Caki2 (cell line): ENCODE measurements around the gene RAB3IP. TPM values are rescaled to one million over a fixed set of nuclear protein-coding genes. Genes with fewer than 3 reads are reported as not detected.
A peak's percentile ranks its signal among the peaks of the same experiment; 100 is the strongest.
"Not testable (repeated sequence)": the region's sequence is repeated elsewhere in the genome, so short reads cannot be mapped to it uniquely, and the experiment has no call there.

ENCODE experiments used
- DNase-seq: peaks from one replicate; pipeline ENCODE4 v3.0.0-alpha.2; 2015; ENCODE audit warnings: low read depth
- in situ Hi-C: cut with HindIII; loops from 2 replicates; pipeline ENCODE4 v1.10.0; 2016; ENCODE audit warnings: low sequenced_read_pairs, low pct_unique_long_range_greater_than_20kb, mixed read lengths
- total RNA-seq: library from RNA; depleted of rRNA; stranded (reverse); fragments of >200 nt; shearing (Covaris generic); gene quantifications from 2 replicates; pipeline ENCODE4 v1.2.3, GENCODE V29; 2014; ENCODE audit warnings: low replicate concordance

Gene RAB3IP
- total RNA-seq, 1 experiment from 2014 or later, result 49.4 TPM

GRCh38 chr12:69739287-69740191, 879 bp downstream of the RAB3IP start:
- peak; percentile 66 for DNase-seq
- in situ Hi-C loops, result no loop called here

- in situ Hi-C loops, result no loop called here
- no peak for DNase-seq
These were observed 5.4 kb downstream of the RAB3IP start for GRCh38 chr12:69744109-69744508.

GRCh38 chr12:69751476-69751875, 12.8 kb downstream of the RAB3IP start:
- in situ Hi-C loops, result no loop called here
- DNase-seq, result no peak

- no peak for DNase-seq
- in situ Hi-C loops, result no loop called here
These were observed 16.6 kb downstream of the RAB3IP start for GRCh38 chr12:69755302-69755701.

GRCh38 chr12:69756088-69756755, 17.6 kb downstream of the RAB3IP start:
- no peak for DNase-seq
- in situ Hi-C loops, result no loop called here

GRCh38 chr12:69758105-69758504, 19.4 kb downstream of the RAB3IP start:
- in situ Hi-C loops, result no loop called here
- no peak for DNase-seq

GRCh38 chr12:69759581-69759980, 20.9 kb downstream of the RAB3IP start:
- DNase-seq, in situ Hi-C loops: not testable (repeated sequence)

- in situ Hi-C loops, result no loop called here
- DNase-seq, result no peak
These were observed 26.9 kb downstream of the RAB3IP start for GRCh38 chr12:69765515-69765914.

GRCh38 chr12:69766260-69766659, 27.6 kb downstream of the RAB3IP start:
- in situ Hi-C loops, result no loop called here
- no peak for DNase-seq

- no peak for DNase-seq
- in situ Hi-C loops, result no loop called here
These were observed 41.3 kb downstream of the RAB3IP start for GRCh38 chr12:69779928-69780327.

- in situ Hi-C loops, result no loop called here
- DNase-seq, result no peak
These were observed 44.7 kb downstream of the RAB3IP start for GRCh38 chr12:69783365-69783764.

GRCh38 chr12:69789351-69789750, 50.7 kb downstream of the RAB3IP start:
- in situ Hi-C loops, result no loop called here
- DNase-seq, result no peak

- in situ Hi-C loops, result no loop called here
- no peak for DNase-seq
These were observed 53.9 kb downstream of the RAB3IP start for GRCh38 chr12:69792533-69792932.

- in situ Hi-C loops, DNase-seq: not testable (repeated sequence)
These were observed 68.6 kb downstream of the RAB3IP start for GRCh38 chr12:69807101-69807897.

- in situ Hi-C loops, result no loop called here
- no peak for DNase-seq
These were observed 72.3 kb downstream of the RAB3IP start for GRCh38 chr12:69810870-69811498.

- in situ Hi-C loops, result no loop called here
- DNase-seq, result no peak
These were observed 77.4 kb downstream of the RAB3IP start for GRCh38 chr12:69816082-69816481.

GRCh38 chr12:69821032-69821455, 82.4 kb downstream of the RAB3IP start:
- in situ Hi-C loops, result no loop called here
- no peak for DNase-seq

GRCh38 chr12:69821456-69822159, 82.9 kb downstream of the RAB3IP start:
- peak; percentile 28 for DNase-seq
- in situ Hi-C loops, result no loop called here
